Spleen (tissue), 11 donors: ENCODE data around the gene ATXN1. TPM values are rescaled to one million over a fixed set of nuclear protein-coding genes. Genes with fewer than 3 reads are reported as not detected.

Experiments
- DNase-seq: peaks from one replicate; pipeline ENCODE4 v3.0.0-alpha.2; 2020
- H3K27ac ChIP-seq, 8 donors: fragments of 200-600 bp; sonication (generic) in 7 of 8; 1 replicate in 4 of 8; 2 replicates in 4 of 8; pipeline versions ENCODE4 v1.5.0 to v1.8.0; 2016 to 2021; ENCODE audit warnings: inconsistent platforms in 4 of 8, mild to moderate bottlenecking in 4 of 8, moderate library complexity in 1 of 8
- H3K27me3 ChIP-seq, 7 donors: fragments of 200-600 bp; sonication (generic) in 6 of 7; replicated peaks in 1 of 7; 1 replicate in 4 of 7; 2 replicates in 3 of 7; pipeline versions ENCODE4 v1.5.0 to v1.8.0; 2016 to 2021; ENCODE audit warnings: inconsistent platforms in 3 of 7, mild to moderate bottlenecking in 1 of 7
- H3K36me3 ChIP-seq, 6 donors: fragments of 200-600 bp; sonication (generic) in 5 of 6; 1 replicate in 4 of 6; 2 replicates in 2 of 6; pipeline versions ENCODE4 v1.5.0 to v1.8.0; 2016 to 2021; ENCODE audit warnings: inconsistent platforms in 2 of 6
- H3K4me1 ChIP-seq, 6 donors: fragments of 200-600 bp; sonication (generic) in 5 of 6; 1 replicate in 3 of 6; 2 replicates in 3 of 6; pipeline versions ENCODE4 v1.5.0 to v1.8.0; 2016 to 2021; ENCODE audit warnings: inconsistent platforms in 3 of 6
- H3K4me3 ChIP-seq, 8 donors: fragments of 200-600 bp; sonication (generic) in 7 of 8; 1 replicate in 4 of 8; 2 replicates in 4 of 8; pipeline versions ENCODE4 v1.5.0 to v1.8.0; 2016 to 2021; ENCODE audit warnings: inconsistent platforms in 4 of 8, mild to moderate bottlenecking in 4 of 8, moderate library complexity in 2 of 8
- H3K9me3 ChIP-seq, 8 donors: fragments of 200-600 bp; sonication (generic) in 7 of 8; 1 replicate in 4 of 8; 2 replicates in 4 of 8; pipeline versions ENCODE4 v1.5.0 to v1.8.0; 2016 to 2021; ENCODE audit warnings: inconsistent platforms in 4 of 8
- POLR2A ChIP-seq, 3 donors: fragments of 450-650 bp; IDR thresholded peaks; one replicate each; pipeline ENCODE4 v1.5.1; 2017; ENCODE audit warnings: antibody characterized with exemption in 3 of 3, mild to moderate bottlenecking in 1 of 3
- POLR2AphosphoS5 ChIP-seq, 3 donors: sonication (generic); formaldehyde crosslinking; IDR thresholded peaks; one replicate each; pipeline ENCODE4 v1.5.1; 2017; ENCODE audit warnings: antibody characterized with exemption in 3 of 3
- WGBS, 5 donors: extraction: QIAGEN DNeasy Blood & Tissue Kit in 3 of 5; methylation state at CpG; one replicate each; pipeline versions ENCODE4 v1.1.5 to v1.1.7; 2013 to 2018; 5-methylcytosine and 5-hydroxymethylcytosine counted together
- intact Hi-C: fragments of 100-400 bp; cut with DNase I; formaldehyde crosslinking; loops from one replicate; pipeline ENCODE4 v1.15.0; 2023; ENCODE audit warnings: low total_unique reads
- polyA plus RNA-seq, 3 donors: library from polyadenylated mRNA; stranded (reverse); fragments of 200-250 nt; gene quantifications; one replicate each; pipeline ENCODE4 v1.2.1, GENCODE V29; 2013
- total RNA-seq, 7 donors: library from RNA; depleted of rRNA in 3 of 7; stranded (reverse); fragments of >200 nt in 3 of 7; fragmentation: NEBNext Ultra II Directional in 4 of 7; extraction: Animal tissue kit (Norgen Biotek cat#: 25700) in 4 of 7; gene quantifications; one replicate each; pipeline versions ENCODE4 v1.1.0 to v1.2.1, GENCODE V29; 2016 to 2021
- TF ChIP-seq, protein P1 (sequence below), 11 experiments: fragments of 200-600 bp in 7 of 11; fragments of 450-650 bp in 4 of 11; sonication (generic) in 4 of 11; IDR thresholded peaks in 8 of 11; conservative IDR thresholded peaks in 3 of 11; 1 replicate in 7 of 11; 2 replicates in 4 of 11; pipeline versions ENCODE4 v1.4.0 to v1.8.0; 2016 to 2021; ENCODE audit warnings: antibody characterized with exemption in 11 of 11, inconsistent platforms in 4 of 11, mild to moderate bottlenecking in 1 of 11
- donor health status: healthy with polysubstance abuse.
- donor health status: DM: no; HTN: no; CAD: no; lungs with moderate emphysema.
- donor health status: DM: no; HTN: no; CAD: no.
- donor health status: Bipolar disorder and iron deficiency.
- donor health status: healthy.
- donor health status: DM: no; HTN: no; CAD: no.
- donor health status: DM: yes; HTN: yes; CAD: no.

The ATXN1 gene
- total and polyA plus RNA-seq, 10 donors: 3.5 to 123 (median 73.9) TPM

DNA sequence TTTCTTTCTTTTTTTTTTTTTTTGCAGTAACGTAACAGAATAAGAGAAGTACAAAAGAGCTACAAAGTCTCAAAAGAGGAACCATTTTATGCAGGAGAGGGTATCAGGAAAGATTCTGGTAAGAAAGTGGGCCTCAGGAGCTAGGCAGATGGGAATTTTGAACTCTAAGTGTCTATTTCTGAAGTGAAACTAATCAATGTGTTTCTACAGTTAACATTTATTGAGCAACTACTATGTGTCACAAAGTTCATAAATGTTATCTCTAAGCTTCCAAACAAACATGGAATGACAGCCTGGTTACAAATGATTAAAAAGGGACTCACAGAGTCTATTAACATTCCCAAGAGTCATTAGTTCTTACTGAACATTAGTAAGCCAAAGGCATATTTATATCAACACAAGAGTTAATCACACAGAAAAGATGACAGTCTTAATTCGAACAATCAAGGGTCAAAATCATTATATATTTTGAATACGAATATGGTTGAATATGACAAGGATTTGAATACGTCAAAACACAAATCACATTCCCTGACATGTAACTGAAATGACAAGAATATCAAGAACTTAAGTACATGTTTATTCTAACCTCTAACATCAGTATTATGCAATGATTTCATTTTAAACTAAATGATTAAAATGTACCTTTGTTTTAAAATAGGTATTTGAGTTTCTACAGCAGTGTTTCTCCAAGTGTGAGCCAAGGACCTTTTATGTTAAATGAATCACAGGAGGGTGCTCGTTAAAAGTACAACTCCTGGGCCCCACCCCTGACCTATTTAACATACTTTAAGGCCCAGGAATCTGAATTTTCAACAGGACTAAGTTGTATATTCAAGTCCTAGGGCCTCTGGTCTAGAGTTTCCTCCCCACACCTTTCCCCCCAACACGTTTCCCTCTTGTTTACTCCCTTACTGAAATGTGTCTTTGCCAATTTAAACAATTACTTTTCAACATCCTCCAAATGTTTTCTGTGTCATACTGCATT, 89.7 kb downstream of the ATXN1 start:
- H3K27me3 ChIP-seq: no peaks in the 10 kb centered on the region
- peak overlapping the region in 7 of 8 donors; percentile 11 to 76 (median 57) for H3K27ac ChIP-seq
- no peak overlapping the region for H3K4me3 ChIP-seq
- no peaks in the 10 kb centered on the region for H3K9me3 ChIP-seq
- intact Hi-C loops: no loop called here
- H3K36me3 ChIP-seq: peaks cover 0 to 10% (median 0%) of the 10 kb centered on the region in 6 donors
- peaks cover 15 to 85% (median 41%) of the 10 kb centered on the region in 6 donors for H3K4me1 ChIP-seq
- DNase-seq: no peak
- TF ChIP-seq, protein P1, sequence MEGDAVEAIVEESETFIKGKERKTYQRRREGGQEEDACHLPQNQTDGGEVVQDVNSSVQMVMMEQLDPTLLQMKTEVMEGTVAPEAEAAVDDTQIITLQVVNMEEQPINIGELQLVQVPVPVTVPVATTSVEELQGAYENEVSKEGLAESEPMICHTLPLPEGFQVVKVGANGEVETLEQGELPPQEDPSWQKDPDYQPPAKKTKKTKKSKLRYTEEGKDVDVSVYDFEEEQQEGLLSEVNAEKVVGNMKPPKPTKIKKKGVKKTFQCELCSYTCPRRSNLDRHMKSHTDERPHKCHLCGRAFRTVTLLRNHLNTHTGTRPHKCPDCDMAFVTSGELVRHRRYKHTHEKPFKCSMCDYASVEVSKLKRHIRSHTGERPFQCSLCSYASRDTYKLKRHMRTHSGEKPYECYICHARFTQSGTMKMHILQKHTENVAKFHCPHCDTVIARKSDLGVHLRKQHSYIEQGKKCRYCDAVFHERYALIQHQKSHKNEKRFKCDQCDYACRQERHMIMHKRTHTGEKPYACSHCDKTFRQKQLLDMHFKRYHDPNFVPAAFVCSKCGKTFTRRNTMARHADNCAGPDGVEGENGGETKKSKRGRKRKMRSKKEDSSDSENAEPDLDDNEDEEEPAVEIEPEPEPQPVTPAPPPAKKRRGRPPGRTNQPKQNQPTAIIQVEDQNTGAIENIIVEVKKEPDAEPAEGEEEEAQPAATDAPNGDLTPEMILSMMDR (IDR thresholded peaks at IDR 0.05 in 8 of 11, conservative IDR thresholded peaks at IDR 0.05 in 3 of 11): no peak
- no peak for TF ChIP-seq POLR2AphosphoS5 (IDR thresholded peaks at IDR 0.05)
- TF ChIP-seq POLR2A (IDR thresholded peaks at IDR 0.05): no peak
- WGBS, 5 donors: 71 to 80% (median 76%) methylated on average over 6 of the region's 6 CpGs

DNA sequence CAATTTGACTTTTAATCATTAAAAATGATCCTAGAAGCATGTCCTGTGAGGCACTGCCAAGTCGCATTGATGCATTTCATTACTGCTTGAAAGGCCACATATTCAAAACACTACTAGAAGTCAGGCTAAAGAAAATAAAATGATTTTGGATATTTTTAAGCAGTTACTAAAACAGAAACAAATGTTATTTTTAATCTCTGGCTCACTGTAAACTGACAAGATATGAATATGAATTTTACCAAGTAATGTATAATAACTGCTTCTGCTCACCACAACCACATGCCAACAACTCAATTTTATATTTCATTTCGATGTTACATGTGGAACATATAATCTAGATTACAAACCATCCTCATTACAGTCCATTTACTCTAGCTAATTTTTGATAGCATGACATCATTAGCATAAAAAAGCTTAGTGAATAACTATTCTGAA, 90.6 kb downstream of the ATXN1 start:
- peaks cover 15 to 77% (median 40%) of the 10 kb centered on the region in 6 donors for H3K4me1 ChIP-seq
- H3K4me3 ChIP-seq: no peak overlapping the region
- H3K27ac ChIP-seq: peak overlapping the region in 7 of 8 donors; percentile 33 to 76 (median 57)
- H3K36me3 ChIP-seq: peaks cover 0 to 10% (median 0%) of the 10 kb centered on the region in 6 donors
- H3K27me3 ChIP-seq: no peaks in the 10 kb centered on the region
- H3K9me3 ChIP-seq: no peaks in the 10 kb centered on the region
- TF ChIP-seq, protein P1 (IDR thresholded peaks at IDR 0.05 in 8 of 11, conservative IDR thresholded peaks at IDR 0.05 in 3 of 11): no peak
- TF ChIP-seq POLR2A (IDR thresholded peaks at IDR 0.05) (no peak), POLR2AphosphoS5 (IDR thresholded peaks at IDR 0.05) (no peak)
- DNase-seq: no peak
- 41 to 71% (median 59%) methylated on average over 2 of the region's 2 CpGs for WGBS, 5 donors
- intact Hi-C loops: no loop called here

DNA sequence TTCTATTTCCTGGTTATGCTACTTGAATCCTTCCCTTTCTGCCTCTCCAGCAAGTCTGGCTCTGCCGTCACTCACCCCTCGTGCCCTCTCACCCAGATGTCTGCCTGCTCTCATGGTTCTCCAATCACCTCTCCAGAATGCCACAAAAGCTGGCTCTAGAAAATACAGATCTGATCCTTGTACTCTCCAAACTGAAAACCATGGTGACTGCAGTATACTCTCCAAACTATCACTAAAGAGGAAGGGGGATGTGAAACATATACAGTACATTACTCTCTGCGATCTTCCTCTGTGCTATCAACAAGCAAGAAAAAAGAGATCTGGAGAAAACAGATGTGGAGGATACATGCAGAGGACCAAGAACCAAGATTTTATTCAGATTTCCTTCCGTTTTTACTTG, 91.1 kb downstream of the ATXN1 start:
- DNase-seq: no peak
- Histone ChIP-seq H3K36me3 (peaks cover 0 to 5% (median 0%) of the 10 kb centered on the region in 6 donors), H3K27ac (peak overlapping the region in 6 of 8 donors; percentile 33 to 76 (median 60)), H3K4me3 (no peak overlapping the region), H3K9me3 (no peaks in the 10 kb centered on the region), H3K4me1 (peaks cover 15 to 76% (median 38%) of the 10 kb centered on the region in 6 donors), H3K27me3 (no peaks in the 10 kb centered on the region)
- intact Hi-C loops: no loop called here
- 38 to 59% (median 44%) methylated on average over 4 of the region's 4 CpGs for WGBS, 5 donors
- TF ChIP-seq POLR2AphosphoS5 (IDR thresholded peaks at IDR 0.05) (no peak), POLR2A (IDR thresholded peaks at IDR 0.05) (no peak)
- TF ChIP-seq, protein P1 (IDR thresholded peaks at IDR 0.05 in 8 of 11, conservative IDR thresholded peaks at IDR 0.05 in 3 of 11): no peak

DNA sequence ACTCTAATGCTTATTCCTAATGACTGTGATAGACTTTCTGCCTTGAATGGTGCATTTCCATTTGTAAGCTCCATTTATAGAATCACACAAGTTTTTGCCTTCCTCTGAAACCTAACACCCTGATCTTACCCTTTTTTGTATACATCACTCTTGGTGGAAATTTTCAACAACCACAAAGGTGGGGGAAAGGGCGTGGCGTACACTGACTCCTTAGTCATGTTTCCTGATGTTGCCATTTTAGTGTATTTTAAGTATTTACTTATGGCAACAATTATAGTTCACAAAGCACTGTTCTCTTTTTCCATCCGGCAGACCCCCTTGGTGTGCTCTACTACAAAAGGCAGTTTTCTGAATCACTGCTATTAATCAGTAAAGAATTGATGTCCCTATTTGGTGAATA, 92.0 kb downstream of the ATXN1 start:
- Histone ChIP-seq H3K27ac (peak overlapping the region in 6 of 8 donors; percentile 19 to 76 (median 60)), H3K4me1 (peaks cover 15 to 67% (median 34%) of the 10 kb centered on the region in 6 donors), H3K9me3 (no peaks in the 10 kb centered on the region), H3K4me3 (no peak overlapping the region), H3K27me3 (no peaks in the 10 kb centered on the region), H3K36me3 (no peaks in the 10 kb centered on the region)
- TF ChIP-seq, protein P1 (IDR thresholded peaks at IDR 0.05 in 8 of 11, conservative IDR thresholded peaks at IDR 0.05 in 3 of 11): no peak
- TF ChIP-seq POLR2AphosphoS5 (IDR thresholded peaks at IDR 0.05): no peak
- no peak for TF ChIP-seq POLR2A (IDR thresholded peaks at IDR 0.05)
- no peak for DNase-seq
- 16 to 42% (median 29%) methylated on average over 3 of the region's 3 CpGs for WGBS, 5 donors
- intact Hi-C loops: no loop called here
